GM12878 (cell line): ENCODE measurements around the gene SLC25A39. TPM values are rescaled to one million over a fixed set of nuclear protein-coding genes. Genes with fewer than 3 reads are reported as not detected.
"Not testable (repeated sequence)": the region's sequence is repeated elsewhere in the genome, so short reads cannot be mapped to it uniquely, and the experiment has no call there.

ENCODE experiments used
- ATAC-seq: fragments of 200-7000 bp; cut with Tn5 transposase; 3 replicates; pipeline ENCODE4 v1.9.1; 2020; ENCODE audit warnings: mild to moderate bottlenecking, moderate library complexity
- BruUV-seq: library from RNA; stranded (reverse); fragments of 400-500 nt; replicated peaks from 2 replicates; lab custom pipeline; 2021; lab: Mats Ljungman, UMichigan
- CTCF ChIA-PET: fragments of 300-600 bp; sonication (Branson Sonifier 250); formaldehyde crosslinking; extraction: SDS; loops from one replicate; lab custom pipeline; 2021; ENCODE audit warnings: inconsistent platforms; lab: Yijun Ruan, JAX
- POLR2A ChIA-PET: fragments of 350-600 bp; formaldehyde crosslinking; extraction: SDS; loops from one replicate; lab custom pipeline; 2021; ENCODE audit warnings: inconsistent platforms; lab: Charles Lee
- RAD21 ChIA-PET: fragments of 300-600 bp; sonication (Branson Sonifier 250); formaldehyde crosslinking; loops from one replicate; lab custom pipeline; 2023; ENCODE audit warnings: antibody characterized with exemption; ENCODE audit not compliant: unreplicated experiment; lab: Charles Lee
- SMC1A ChIA-PET: fragments of 300-600 bp; sonication (Branson Sonifier 250); formaldehyde crosslinking; loops from one replicate; lab custom pipeline; 2023; ENCODE audit not compliant: unreplicated experiment, uncharacterized antibody; lab: Charles Lee
- DNase-seq: peaks from one replicate; pipeline ENCODE4 v3.0.0-alpha.2; 2011; ENCODE audit warnings: low read depth, low spot score
- FAIRE-seq: peaks from 3 replicates; lab custom pipeline; 2011; peaks lifted over from hg19 to GRCh38; lab: Jason Lieb, UNC
- H2AFZ ChIP-seq: 2 replicates; pipeline ENCODE4 v1.6.0; 2011; ENCODE audit warnings: low read depth, low read length, control low read depth; ENCODE audit not compliant: control insufficient read depth
- H3K27ac ChIP-seq: 2 replicates; pipeline ENCODE4 v1.5.1; 2011; ENCODE audit warnings: control low read depth; ENCODE audit not compliant: control insufficient read depth, insufficient read depth
- H3K27me3 ChIP-seq, 2 experiments: replicated peaks in 1 of 2; 2 replicates each; pipeline versions ENCODE4 v1.6.0 to v1.6.1; 2011; ENCODE audit warnings: low read length in 1 of 2; ENCODE audit not compliant: control insufficient read depth in 2 of 2, insufficient read depth in 2 of 2
- H3K36me3 ChIP-seq, 2 experiments: 2 replicates each; pipeline ENCODE4 v1.5.1; 2011; ENCODE audit warnings: low read length in 1 of 2; ENCODE audit not compliant: control insufficient read depth in 2 of 2, insufficient read depth in 2 of 2
- H3K4me1 ChIP-seq: 2 replicates; pipeline ENCODE4 v1.6.1; 2011; ENCODE audit warnings: mild to moderate bottlenecking, low read length, moderate library complexity, mixed read lengths; ENCODE audit not compliant: control insufficient read depth, insufficient read depth
- H3K4me2 ChIP-seq: 2 replicates; pipeline ENCODE4 v1.6.0; 2011; ENCODE audit warnings: control low read depth; ENCODE audit not compliant: control insufficient read depth, insufficient read depth
- H3K4me3 ChIP-seq: fragments of 200-600 bp; sonication (generic); 2 replicates; pipeline ENCODE4 v1.5.1; 2016
- H3K79me2 ChIP-seq: 2 replicates; pipeline ENCODE4 v1.6.0; 2011; ENCODE audit warnings: low read length; ENCODE audit not compliant: control insufficient read depth, insufficient read depth
- H3K9ac ChIP-seq: 2 replicates; pipeline ENCODE4 v1.8.0; 2011; ENCODE audit warnings: low read length, control low read depth, mixed read lengths; ENCODE audit not compliant: control insufficient read depth, insufficient read depth
- H3K9me3 ChIP-seq: replicated peaks from 3 replicates; pipeline ENCODE4 v1.5.1; 2011; ENCODE audit warnings: mild to moderate bottlenecking, low read length; ENCODE audit not compliant: control insufficient read depth, insufficient read depth
- H4K20me1 ChIP-seq: 2 replicates; pipeline ENCODE4 v1.6.0; 2011; ENCODE audit not compliant: control insufficient read depth, insufficient read depth
- ATF7 ChIP-seq: fragments of 450-650 bp; IDR thresholded peaks from 2 replicates; pipeline ENCODE4 v1.6.1; 2016; ENCODE audit warnings: low read depth, mild to moderate bottlenecking
- BHLHE40 ChIP-seq, 2 experiments: fragments of 450-650 bp in 1 of 2; IDR thresholded peaks; 2 replicates each; pipeline ENCODE4 v1.6.1; 2011 to 2017; ENCODE audit warnings: low read depth in 2 of 2, borderline replicate concordance in 1 of 2, improper control_type of control experiment in 1 of 2, low read length in 1 of 2, mild to moderate bottlenecking in 1 of 2
- SPI1 ChIP-seq: IDR thresholded peaks from 2 replicates; pipeline ENCODE4 v1.6.1; 2011; ENCODE audit warnings: low read depth, mild to moderate bottlenecking, low read length, moderate library complexity, borderline replicate concordance; ENCODE audit not compliant: insufficient read depth
- WGBS: methylation state at CpG from one replicate; pipeline ENCODE4 v1.1.6; 2016; ENCODE audit warnings: low lambda C conversion rate; ENCODE audit not compliant: insufficient replicate concordance, insufficient coverage; ENCODE audit errors: missing lambda C conversion rate; 5-methylcytosine and 5-hydroxymethylcytosine counted together
- in situ Hi-C: fragments of 300-500 bp; cut with MboI; formaldehyde crosslinking; loops from 9 replicates; pipeline ENCODE4 v1.14.3; 2018; ENCODE audit warnings: mixed read lengths
- intact Hi-C: fragments of 100-400 bp; cut with micrococcal nuclease; formaldehyde crosslinking; loops from one replicate; pipeline ENCODE4 v1.14.2; 2022; ENCODE audit not compliant: unreplicated experiment
- polyA plus RNA-seq, 11 experiments: library from polyadenylated mRNA; depleted of rRNA in 4 of 11; unstranded in 6 of 11; stranded (reverse) in 5 of 11; fragments of >200 nt; fragmentation: Nextera tagmentation in 4 of 11; fragmentation: Illumina TruSeq in 1 of 11; extraction: Ambion mirVana in 4 of 11; extraction: Trizol in 1 of 11; gene quantifications; 1 replicate in 1 of 11; 2 replicates in 10 of 11; pipeline versions ENCODE4 v1.2.1 to v1.2.3, GENCODE V29; 2011 to 2016; ENCODE audit warnings: inconsistent platforms in 2 of 11, missing spikeins in 2 of 11, low read depth in 1 of 11
- total RNA-seq, 4 experiments: library from RNA; depleted of rRNA in 3 of 4; stranded (reverse); fragments of >200 nt in 3 of 4; fragmentation: Illumina TruSeq in 1 of 4; extraction: Trizol in 1 of 4; gene quantifications; 2 replicates each; pipeline versions ENCODE4 v1.2.1 to v1.2.3, GENCODE V29; 2013 to 2021

SLC25A39 gene
- total and polyA plus RNA-seq, 10 of the 15 experiments (the other 5 are each of a cell fraction or from before 2014, with no cell fraction given) = 3.5 to 270 (median 150) TPM

DNA sequence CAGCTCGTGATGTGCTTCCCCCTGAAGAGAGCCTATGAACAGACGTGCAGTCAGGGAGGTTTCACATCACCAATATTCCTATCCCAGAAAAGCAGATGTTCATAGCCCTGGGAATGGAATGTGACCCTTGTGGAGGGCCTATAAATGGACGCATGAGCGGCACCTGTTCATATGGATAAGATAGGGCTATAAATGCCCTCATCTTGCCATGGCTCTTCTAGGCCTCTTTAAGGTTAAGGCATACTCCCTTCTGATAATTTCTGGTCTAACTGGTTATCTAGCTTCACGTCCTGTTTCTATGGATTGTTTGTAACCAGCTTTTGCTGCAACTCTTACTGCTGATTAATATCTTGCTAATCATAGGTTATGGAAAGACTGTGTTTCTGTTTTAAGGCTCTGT is 15.9 kb upstream of the SLC25A39 start:
- DNase-seq, H3K4me2 ChIP-seq, H4K20me1 ChIP-seq, H3K9me3 ChIP-seq, H3K79me2 ChIP-seq, ATAC-seq, POLR2A ChIA-PET, in situ Hi-C loops, H3K4me3 ChIP-seq, H3K27me3 ChIP-seq, BruUV-seq, FAIRE-seq, H3K4me1 ChIP-seq, H2AFZ ChIP-seq, H3K36me3 ChIP-seq, H3K9ac ChIP-seq, H3K27ac ChIP-seq, intact Hi-C loops: not testable (repeated sequence)
- ChIA-PET SMC1A (interaction anchor here (0.9 to 1.6 kb wide), 2 partner anchors 30 to 131 kb away, joined by 3 to 4 read pairs; no protein-coding TSS in a partner anchor), RAD21 (interaction anchor here (0.7 kb wide), 1 partner anchor 20 kb away, joined by 3 read pairs; no protein-coding TSS in a partner anchor), CTCF (interaction anchor here (1.5 to 12.5 kb wide), 2 partner anchors 8 to 131 kb away, joined by 3 to 154 read pairs; no protein-coding TSS in a partner anchor)
- 45% methylated on average over 5 of the region's 5 CpGs for WGBS

DNA sequence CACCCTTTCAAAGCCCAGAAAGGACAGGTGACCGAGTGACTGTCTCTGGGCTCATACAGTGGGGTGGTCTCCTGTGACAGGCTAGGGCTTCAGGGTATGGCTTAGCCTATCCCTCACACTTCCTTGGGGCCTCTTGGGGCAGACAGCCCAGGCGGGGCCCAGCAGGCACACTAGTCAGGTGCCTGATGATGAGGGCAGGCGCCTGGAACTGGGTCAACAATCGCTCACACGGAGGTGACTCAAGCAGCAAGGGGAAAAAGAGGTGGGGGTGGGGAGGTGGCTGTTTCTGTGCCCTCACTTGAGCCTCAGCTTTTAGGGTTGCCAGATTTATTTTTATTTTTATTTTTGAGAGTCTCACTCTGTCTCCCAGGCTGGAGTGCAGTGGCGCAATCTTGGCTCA is 14.1 kb upstream of the SLC25A39 start:
- SMC1A ChIA-PET = interaction anchor here (0.6 kb wide), 1 partner anchor 183 kb away, joined by 3 read pairs; no protein-coding TSS in a partner anchor
- FAIRE-seq = no peak
- TF ChIP-seq SPI1 (no peak), BHLHE40 (IDR thresholded peaks at IDR 0.05; ENCODE audit: borderline replicate concordance in 1 of 2, low read depth in 2 of 2, low read length in 1 of 2) (peak in 1 of 2 experiments; percentile 19; a peak in 1 of 4 replicates), ATF7 (no peak)
- TF ChIP-seq, all 136 proteins: peak for 1
- DNase-seq = no peak
- H3K27ac ChIP-seq = no peak overlapping the region
- H3K9me3 ChIP-seq = no peaks in the 10 kb centered on the region
- WGBS = 39% methylated on average over 5 of the region's 6 CpGs
- peak; percentile 47 for ATAC-seq
- no peaks in the 10 kb centered on the region for H3K4me1 ChIP-seq
- no peak overlapping the region for H3K4me2 ChIP-seq
- H4K20me1 ChIP-seq = no peaks in the 10 kb centered on the region
- H3K9ac ChIP-seq = no peak overlapping the region
- CTCF ChIA-PET = interaction anchor here (1.0 kb wide), 2 partner anchors 129 to 135 kb away, joined by 3 read pairs; no protein-coding TSS in a partner anchor
- intact Hi-C loops = no loop called here
- no peaks in the 10 kb centered on the region for H3K27me3 ChIP-seq
- in situ Hi-C loops = no loop called here
- no TSS peak for BruUV-seq
- H2AFZ ChIP-seq = no peak overlapping the region
- POLR2A ChIA-PET = no interaction called here
- H3K36me3 ChIP-seq = no peaks in the 10 kb centered on the region
- no peaks in the 10 kb centered on the region for H3K79me2 ChIP-seq
- RAD21 ChIA-PET = interaction anchor here (1.2 kb wide), 1 partner anchor 9 kb away, joined by 5 read pairs; no protein-coding TSS in a partner anchor
- no peak overlapping the region for H3K4me3 ChIP-seq
